OCI-LY1 (cell line): ENCODE measurements around the gene FSCB.

ENCODE experiments used
- H2AFZ ChIP-seq: fragments of 200-600 bp; sonication (generic), shearing (Covaris generic); 2 replicates; pipeline ENCODE4 v1.6.0; 2014; ENCODE audit warnings: antibody characterized with exemption, mild to moderate bottlenecking, low read length
- H3F3A ChIP-seq: fragments of 200-600 bp; sonication (generic), shearing (Covaris generic); 2 replicates; pipeline ENCODE4 v1.6.0; 2014; ENCODE audit warnings: mild to moderate bottlenecking, antibody characterized with exemption, low read length, moderate library complexity; ENCODE audit not compliant: insufficient read depth
- H3K27ac ChIP-seq: fragments of 200-600 bp; sonication (generic); 2 replicates; pipeline ENCODE4 v1.5.1; 2014; ENCODE audit warnings: low read length, mixed run types, mild to moderate bottlenecking, low read depth; ENCODE audit not compliant: poor library complexity, severe bottlenecking
- H3K27me3 ChIP-seq: fragments of 200-600 bp; sonication (generic); 2 replicates; pipeline ENCODE4 v1.6.0; 2014; ENCODE audit warnings: antibody characterized with exemption, mild to moderate bottlenecking, low read length, moderate library complexity; ENCODE audit not compliant: insufficient read depth
- H3K36me3 ChIP-seq: fragments of 200-600 bp; sonication (generic); 2 replicates; pipeline ENCODE4 v1.6.1; 2014; ENCODE audit warnings: mild to moderate bottlenecking, antibody characterized with exemption, low read length, moderate library complexity, mixed read lengths; ENCODE audit not compliant: insufficient read depth
- H3K4me1 ChIP-seq: fragments of 200-600 bp; sonication (generic); 2 replicates; pipeline ENCODE4 v1.5.1; 2014; ENCODE audit warnings: mild to moderate bottlenecking, low read length, moderate library complexity; ENCODE audit not compliant: insufficient read depth, severe bottlenecking
- H3K4me2 ChIP-seq: fragments of 200-600 bp; sonication (generic), shearing (Covaris generic); 2 replicates; pipeline ENCODE4 v1.6.1; 2014; ENCODE audit warnings: low read length
- H3K4me3 ChIP-seq: fragments of 200-600 bp; sonication (generic); 2 replicates; pipeline ENCODE4 v1.5.1; 2014; ENCODE audit warnings: low read length, low read depth, mild to moderate bottlenecking, mixed read lengths; ENCODE audit not compliant: poor library complexity, severe bottlenecking
- H3K79me2 ChIP-seq: fragments of 200-600 bp; shearing (Covaris generic); 2 replicates; pipeline ENCODE4 v1.6.1; 2016; ENCODE audit warnings: mixed run types, low read length, mixed read lengths; ENCODE audit not compliant: insufficient read depth
- H3K9ac ChIP-seq: fragments of 200-600 bp; sonication (generic), shearing (Covaris generic); 2 replicates; pipeline ENCODE4 v1.6.1; 2014; ENCODE audit warnings: mild to moderate bottlenecking, low read length, mixed read lengths
- H3K9me2 ChIP-seq: fragments of 200-600 bp; sonication (generic), shearing (Covaris generic); 2 replicates; pipeline ENCODE4 v1.6.1; 2014; ENCODE audit warnings: low read depth, mild to moderate bottlenecking, low read length, mixed read lengths
- H3K9me3 ChIP-seq: fragments of 200-600 bp; shearing (Covaris generic); 2 replicates; pipeline ENCODE4 v1.6.1; 2014; ENCODE audit warnings: low read length, mixed read lengths
- H4K20me1 ChIP-seq: fragments of 200-600 bp; sonication (generic), shearing (Covaris generic); 2 replicates; pipeline ENCODE4 v1.6.0; 2016; ENCODE audit warnings: mild to moderate bottlenecking, low read length; ENCODE audit not compliant: insufficient read depth
- EZH2 ChIP-seq: fragments of 200-600 bp; sonication (generic), shearing (Covaris generic); IDR thresholded peaks from 2 replicates; pipeline ENCODE4 v1.8.0; 2017; ENCODE audit warnings: borderline replicate concordance, mixed run types, mild to moderate bottlenecking, antibody characterized with exemption, low read length, moderate library complexity, mixed read lengths
- TF ChIP-seq, protein P1 (sequence below): fragments of 200-600 bp; sonication (generic), shearing (Covaris generic); IDR thresholded peaks from 2 replicates; pipeline ENCODE4 v1.5.1; 2017; ENCODE audit warnings: mild to moderate bottlenecking, antibody characterized with exemption, low read length, moderate library complexity, mixed read lengths

FSCB gene

DNA sequence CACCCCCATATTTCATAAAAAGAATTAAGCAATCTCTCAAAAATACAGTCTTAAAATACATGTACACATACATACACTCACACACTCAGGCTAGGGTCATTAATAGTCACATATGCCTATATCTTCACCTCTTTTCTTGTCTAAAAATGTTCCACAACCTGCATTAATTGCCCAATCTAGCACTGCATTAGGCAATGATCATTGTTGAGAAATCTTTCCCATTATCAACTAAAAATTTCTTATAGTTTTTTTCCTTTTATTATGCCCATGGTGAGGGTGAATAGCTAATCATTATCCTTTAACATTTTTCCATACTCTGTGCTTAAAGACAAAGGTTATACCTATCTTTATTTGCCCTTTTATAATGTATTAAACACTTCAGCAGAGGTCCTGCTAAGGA lies 38.3 kb downstream of the FSCB start:
- no peaks in the 10 kb centered on the region for H3K4me1 ChIP-seq
- no peak overlapping the region for H3K27ac ChIP-seq
- H3K4me3 ChIP-seq = no peak overlapping the region
- no peak overlapping the region for H3K4me2 ChIP-seq
- H2AFZ ChIP-seq = no peak overlapping the region
- no peak for TF ChIP-seq EZH2
- TF ChIP-seq, protein P1, sequence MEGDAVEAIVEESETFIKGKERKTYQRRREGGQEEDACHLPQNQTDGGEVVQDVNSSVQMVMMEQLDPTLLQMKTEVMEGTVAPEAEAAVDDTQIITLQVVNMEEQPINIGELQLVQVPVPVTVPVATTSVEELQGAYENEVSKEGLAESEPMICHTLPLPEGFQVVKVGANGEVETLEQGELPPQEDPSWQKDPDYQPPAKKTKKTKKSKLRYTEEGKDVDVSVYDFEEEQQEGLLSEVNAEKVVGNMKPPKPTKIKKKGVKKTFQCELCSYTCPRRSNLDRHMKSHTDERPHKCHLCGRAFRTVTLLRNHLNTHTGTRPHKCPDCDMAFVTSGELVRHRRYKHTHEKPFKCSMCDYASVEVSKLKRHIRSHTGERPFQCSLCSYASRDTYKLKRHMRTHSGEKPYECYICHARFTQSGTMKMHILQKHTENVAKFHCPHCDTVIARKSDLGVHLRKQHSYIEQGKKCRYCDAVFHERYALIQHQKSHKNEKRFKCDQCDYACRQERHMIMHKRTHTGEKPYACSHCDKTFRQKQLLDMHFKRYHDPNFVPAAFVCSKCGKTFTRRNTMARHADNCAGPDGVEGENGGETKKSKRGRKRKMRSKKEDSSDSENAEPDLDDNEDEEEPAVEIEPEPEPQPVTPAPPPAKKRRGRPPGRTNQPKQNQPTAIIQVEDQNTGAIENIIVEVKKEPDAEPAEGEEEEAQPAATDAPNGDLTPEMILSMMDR = no peak
- H3K27me3 ChIP-seq = no peaks in the 10 kb centered on the region
- H4K20me1 ChIP-seq = no peaks in the 10 kb centered on the region
- no peak overlapping the region for H3K9ac ChIP-seq
- H3K36me3 ChIP-seq = no peaks in the 10 kb centered on the region
- H3K79me2 ChIP-seq = no peaks in the 10 kb centered on the region
- H3K9me3 ChIP-seq = no peaks in the 10 kb centered on the region
- no peaks in the 10 kb centered on the region for H3F3A ChIP-seq
- H3K9me2 ChIP-seq = no peaks in the 10 kb centered on the region

DNA sequence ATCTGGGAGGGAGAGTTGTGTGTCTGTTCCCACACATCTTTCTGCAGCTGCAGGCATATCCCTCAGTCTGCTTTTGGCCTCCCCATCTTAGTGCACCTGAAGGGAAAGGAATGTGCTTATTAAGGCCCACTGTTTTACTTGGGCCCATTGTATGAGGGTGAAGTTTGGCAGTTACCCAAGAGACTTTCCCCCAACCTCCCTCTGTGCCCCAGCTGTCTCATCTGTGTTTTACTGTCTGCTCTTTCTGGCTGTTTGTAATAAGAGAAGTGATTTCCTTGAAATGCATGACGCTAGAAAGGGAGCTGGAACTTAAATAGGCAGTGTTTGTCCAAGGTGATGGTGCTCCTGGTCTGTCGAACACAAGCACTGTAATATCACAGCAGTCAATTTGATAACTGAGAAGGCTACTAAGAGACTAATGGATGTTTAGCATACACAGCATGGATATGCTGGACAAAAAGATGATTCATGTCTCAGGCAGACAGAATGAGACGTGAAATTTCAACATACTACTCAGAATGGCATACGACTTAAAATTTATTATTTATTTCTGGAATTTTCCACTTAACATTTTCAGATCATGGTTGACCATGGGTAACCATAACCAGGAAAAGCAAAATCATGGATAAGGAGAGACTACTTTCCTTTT lies 43.6 kb downstream of the FSCB start:
- Histone ChIP-seq H2AFZ (no peak overlapping the region), H3K9ac (no peak overlapping the region), H4K20me1 (no peaks in the 10 kb centered on the region), H3K9me3 (no peaks in the 10 kb centered on the region), H3K4me2 (no peak overlapping the region), H3K36me3 (no peaks in the 10 kb centered on the region), H3K4me3 (no peak overlapping the region), H3K9me2 (no peaks in the 10 kb centered on the region), H3F3A (no peaks in the 10 kb centered on the region), H3K27ac (no peak overlapping the region), H3K79me2 (no peaks in the 10 kb centered on the region), H3K4me1 (no peaks in the 10 kb centered on the region), H3K27me3 (no peaks in the 10 kb centered on the region)
- no peak for TF ChIP-seq EZH2
- TF ChIP-seq, protein P1 = no peak

DNA sequence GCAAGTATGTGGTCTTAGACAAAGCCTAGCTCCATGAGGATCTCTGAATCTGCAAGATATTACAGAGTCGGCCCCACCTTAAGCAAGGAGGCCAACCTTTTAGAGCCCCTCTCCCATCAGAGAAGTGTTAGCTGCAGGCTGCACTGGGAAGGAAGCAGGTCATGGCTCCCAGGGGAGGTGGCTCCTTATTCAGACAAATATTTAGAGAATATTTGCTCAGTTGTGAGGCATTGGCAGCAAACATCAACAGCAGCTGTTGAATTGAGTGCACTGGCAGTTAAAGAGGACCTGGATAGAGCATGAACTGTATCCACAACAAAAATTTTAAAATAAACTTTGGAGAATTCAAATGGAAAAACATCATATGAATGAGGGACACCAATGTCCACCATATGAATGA lies 44.7 kb downstream of the FSCB start:
- Histone ChIP-seq H3K36me3 (no peaks in the 10 kb centered on the region), H3F3A (no peaks in the 10 kb centered on the region), H3K9me3 (no peaks in the 10 kb centered on the region), H3K79me2 (no peaks in the 10 kb centered on the region), H4K20me1 (no peaks in the 10 kb centered on the region), H2AFZ (no peak overlapping the region), H3K4me1 (no peaks in the 10 kb centered on the region), H3K27me3 (no peaks in the 10 kb centered on the region), H3K4me2 (no peak overlapping the region), H3K9ac (no peak overlapping the region), H3K4me3 (no peak overlapping the region), H3K27ac (no peak overlapping the region), H3K9me2 (no peaks in the 10 kb centered on the region)
- no peak for TF ChIP-seq EZH2
- TF ChIP-seq, protein P1 = no peak
